GM19452 (cell line): ENCODE data around the gene FAM216A.
A peak's percentile ranks its signal among the peaks of the same experiment; 100 is the strongest.
"Not testable (repeated sequence)": the region's sequence is repeated elsewhere in the genome, so short reads cannot be mapped to it uniquely, and the experiment has no call there.

Experiments
- ATAC-seq: cut with Tn5 transposase; IDR thresholded peaks from one replicate; pipeline ENCODE4 v1.9.1; 2021; ENCODE audit not compliant: unreplicated experiment

Gene FAM216A

GRCh38 chr12:110468214-110469048, at the start of gene FAM216A, which contains the start of gene GPN3:
Gene FAM216A (plus strand): TSS chr12:110468845. CDS start chr12:110468876, 31 bp downstream.
Gene GPN3 (minus strand): TSS chr12:110468257. CDS start chr12:110468203, 54 bp downstream.
- ATAC-seq, result peak; percentile 66

DNA sequence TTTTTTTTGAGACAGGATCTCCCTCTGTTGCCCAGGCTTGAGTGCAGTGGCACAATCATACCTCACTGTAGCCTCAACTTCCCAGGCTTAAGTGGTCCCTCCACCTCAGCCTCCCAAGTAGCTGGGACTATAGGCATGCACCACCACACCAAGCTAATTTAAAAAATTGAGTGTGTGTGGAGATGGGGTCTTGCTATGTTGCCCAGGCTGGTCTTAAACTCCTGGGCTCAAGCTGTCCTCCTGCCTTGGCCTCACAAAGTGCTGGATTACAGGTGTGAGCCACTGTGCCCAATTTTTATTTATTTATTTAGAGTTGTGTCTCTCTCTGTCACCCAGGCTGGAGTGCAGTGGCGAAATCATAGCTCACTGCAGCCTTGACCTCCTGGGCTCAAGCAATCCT, 48.0 kb upstream of the FAM216A start:
- not testable (repeated sequence) for ATAC-seq

GRCh38 chr12:110421159-110421661, 47.4 kb upstream of the FAM216A start:
- ATAC-seq, result no peak

- ATAC-seq, result no peak
Observed at GRCh38 chr12:110421701-110422100, 46.9 kb upstream of the FAM216A start.

DNA sequence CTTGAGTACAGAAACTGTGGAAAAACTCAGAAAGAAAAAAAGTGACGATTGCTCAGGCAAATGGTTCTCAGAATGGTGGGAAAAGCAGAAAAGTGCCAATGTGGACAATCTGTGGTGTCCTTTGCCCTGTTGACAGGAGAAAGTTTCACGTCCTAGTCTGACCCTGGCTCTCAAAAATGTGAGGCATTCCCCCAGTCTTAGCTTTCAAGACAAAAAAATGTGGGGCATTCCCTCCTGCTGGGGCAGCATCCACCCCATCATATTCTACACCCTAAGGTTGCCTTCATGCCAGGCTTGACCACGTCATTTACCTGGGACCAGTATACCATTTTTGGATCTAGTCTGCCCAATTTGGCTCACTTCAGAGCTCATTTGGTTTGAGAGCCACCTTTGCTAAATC, 44.4 kb upstream of the FAM216A start:
- no peak for ATAC-seq

GRCh38 chr12:110426406-110426805, 42.2 kb upstream of the FAM216A start:
- ATAC-seq, result no peak

DNA sequence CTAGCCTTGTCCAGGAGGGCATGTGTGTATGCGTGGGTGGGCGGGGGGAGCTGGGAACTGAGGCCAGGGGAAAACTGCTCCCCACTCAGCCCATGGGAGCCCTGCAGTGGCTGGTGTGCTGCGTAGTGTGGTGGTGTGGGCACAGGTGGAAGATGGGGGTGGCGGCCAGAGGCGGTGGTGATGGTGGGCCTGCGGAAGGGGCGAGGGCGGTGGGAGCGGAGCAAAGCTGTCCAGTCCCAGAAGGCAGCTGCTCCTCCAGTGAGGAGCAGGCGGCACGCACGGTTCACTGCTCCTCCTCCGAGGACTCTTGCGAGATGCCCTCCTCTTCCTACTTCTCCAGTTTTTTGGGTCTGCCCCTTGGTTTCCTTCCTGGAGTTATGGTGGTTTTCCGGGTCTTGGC, 39.0 kb upstream of the FAM216A start:
- not testable (repeated sequence) for ATAC-seq

GRCh38 chr12:110431957-110432587, 36.6 kb upstream of the FAM216A start:
- ATAC-seq, result no peak

GRCh38 chr12:110436231-110436630, 32.4 kb upstream of the FAM216A start:
- no peak for ATAC-seq

DNA sequence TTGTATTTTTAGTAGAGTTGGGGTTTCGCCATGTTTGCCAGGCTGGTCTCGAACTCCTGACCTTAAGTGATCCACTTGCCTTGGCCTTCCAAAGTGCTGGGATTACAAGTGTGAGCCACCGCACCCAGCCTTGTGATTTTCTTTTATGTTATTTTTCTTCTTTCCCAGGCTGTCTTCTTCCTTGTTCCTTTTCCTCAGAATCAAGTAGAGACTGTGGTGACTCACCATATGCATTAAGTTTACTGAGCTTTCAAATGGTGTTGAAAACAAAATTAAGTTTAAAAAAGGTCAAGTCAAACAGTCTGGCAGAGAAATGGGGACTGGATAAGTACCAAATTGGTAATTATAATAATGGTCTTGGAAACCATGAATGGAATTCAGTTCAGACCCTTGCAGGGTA, 24.2 kb upstream of the FAM216A start:
- ATAC-seq, result no peak

GRCh38 chr12:110449799-110450497, 18.7 kb upstream of the FAM216A start, which contains the start of gene ARPC3:
Gene ARPC3 (minus strand): TSS chr12:110450337. CDS start chr12:110450260, 77 bp downstream.
- peak; percentile 91 for ATAC-seq

- ATAC-seq, result no peak
Observed at GRCh38 chr12:110451263-110451662, 17.4 kb upstream of the FAM216A start.

GRCh38 chr12:110453569-110454296, 14.9 kb upstream of the FAM216A start:
- no peak for ATAC-seq

DNA sequence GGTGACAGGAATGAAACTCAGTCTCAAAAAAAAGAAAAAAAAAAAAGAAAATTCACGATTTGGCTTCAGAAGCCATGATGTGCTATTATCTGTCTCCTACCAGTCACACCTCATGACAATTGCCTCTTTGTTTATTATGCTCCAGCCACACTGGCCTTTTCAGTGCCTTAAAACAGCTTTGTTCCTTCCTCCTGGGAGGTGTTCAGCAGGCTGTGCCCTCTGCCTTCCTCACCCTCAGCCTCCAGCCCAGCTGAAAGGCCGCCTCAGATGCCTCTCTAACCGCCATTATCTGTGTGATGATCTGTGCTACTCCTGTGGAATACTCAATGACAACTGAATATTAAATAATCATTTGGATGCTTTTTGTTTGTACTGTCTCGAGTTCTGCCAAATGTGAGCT, 9.9 kb upstream of the FAM216A start:
- no peak for ATAC-seq

DNA sequence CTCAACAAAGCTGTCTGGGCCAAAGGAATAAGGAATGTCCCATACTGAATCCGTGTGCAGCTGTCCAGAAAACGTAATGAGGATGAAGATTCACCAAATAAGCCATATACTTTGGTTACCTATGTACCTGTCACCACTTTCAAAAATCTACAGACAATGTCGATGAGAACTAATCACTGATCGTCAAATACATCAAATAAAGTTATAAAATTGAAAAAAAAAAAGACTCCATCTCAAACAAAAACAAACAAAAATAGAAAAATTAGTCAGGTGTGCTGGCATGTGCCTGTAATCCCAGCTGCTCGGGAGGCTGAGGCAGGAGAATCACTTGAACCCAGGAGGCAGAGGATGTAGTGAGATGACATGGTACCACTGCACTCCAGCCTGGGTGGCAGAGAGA, 7.5 kb upstream of the FAM216A start:
- ATAC-seq, result not testable (repeated sequence)

DNA sequence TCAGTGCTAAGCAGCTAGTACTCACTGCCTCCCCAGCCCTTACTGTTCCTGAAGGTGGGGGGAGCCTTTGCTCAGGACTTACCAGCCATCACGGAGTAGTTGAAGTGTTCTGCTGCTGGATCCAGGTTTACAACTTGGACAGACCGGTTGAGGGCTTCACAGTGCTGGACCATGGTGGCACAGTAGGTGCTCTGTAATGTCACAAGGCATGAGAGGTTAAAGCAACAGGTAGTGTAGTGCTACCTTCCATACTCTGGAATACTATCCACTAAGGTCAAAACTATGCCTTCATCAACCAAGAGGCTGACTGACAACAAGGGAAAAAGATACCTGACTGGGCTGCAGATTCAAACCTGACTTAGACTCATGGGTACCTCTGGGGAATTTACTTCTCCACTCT, 3.6 kb upstream of the FAM216A start:
- ATAC-seq, result no peak

DNA sequence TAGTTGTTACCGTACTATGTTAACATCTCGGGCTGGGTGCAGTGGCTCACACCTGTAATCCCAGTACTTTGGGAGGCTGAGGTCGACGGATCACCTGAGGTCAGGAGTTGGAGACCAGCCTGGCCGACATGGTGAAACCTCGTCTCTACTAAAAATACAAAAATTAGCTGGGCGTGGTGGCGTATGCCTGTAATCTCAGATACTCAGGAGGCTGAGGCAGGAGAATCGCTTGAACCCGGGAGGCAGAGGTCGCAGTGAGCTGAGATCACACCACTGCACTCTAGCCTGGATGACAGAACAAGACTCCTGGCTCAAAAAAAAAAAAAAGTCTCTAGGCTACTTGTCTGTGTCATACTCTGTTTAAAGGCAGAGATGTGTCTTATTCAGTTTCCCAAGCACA, 2.9 kb upstream of the FAM216A start:
- not testable (repeated sequence) for ATAC-seq

DNA sequence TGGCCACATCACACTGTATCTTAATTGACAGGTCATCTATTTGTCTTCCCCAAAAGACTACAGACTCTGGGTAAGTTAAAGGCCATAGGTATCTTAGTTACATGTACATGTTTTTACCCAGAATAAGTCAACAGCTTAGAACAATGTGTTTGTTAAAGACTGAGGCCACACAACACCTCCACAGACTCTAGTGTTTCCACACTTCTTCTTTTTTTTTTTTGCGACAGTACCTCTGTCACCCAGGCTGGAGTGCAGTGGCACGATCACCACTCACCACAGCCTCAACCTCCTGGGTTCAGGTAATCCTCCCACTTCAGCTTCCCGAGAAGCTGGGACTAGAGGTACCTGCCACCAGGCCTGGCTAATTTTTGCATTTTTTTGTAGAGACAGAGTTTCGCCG, 1.9 kb upstream of the FAM216A start:
- no peak for ATAC-seq

DNA sequence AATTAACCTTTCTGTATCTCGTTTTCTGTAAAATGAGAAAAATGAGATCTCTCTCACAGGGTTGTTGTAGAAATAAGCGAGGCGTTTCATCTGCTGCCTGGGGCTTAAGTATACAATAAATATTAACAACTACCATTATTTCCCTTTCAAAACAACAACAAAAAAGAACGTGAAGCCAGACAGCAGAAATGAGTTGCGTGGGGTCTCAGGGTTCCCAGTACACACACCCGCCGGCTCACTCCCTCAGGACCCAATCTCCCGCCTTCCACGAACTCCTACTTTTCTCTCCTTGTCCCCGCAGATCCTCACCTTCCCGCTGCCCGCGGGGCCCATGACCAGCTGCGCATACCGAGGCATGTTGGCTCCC, 815 bp upstream of the FAM216A start:
- no peak for ATAC-seq

GRCh38 chr12:110475426-110475825, 6.8 kb downstream of the FAM216A start:
- no peak for ATAC-seq
